Measurements from ENCODE around the gene FLYWCH2.

- TF ChIP-seq POLR2A (IDR thresholded peaks at IDR 0.05) (no peak), CTCF (IDR thresholded peaks at IDR 0.05 in 4 of 5, conservative IDR thresholded peaks at IDR 0.05 in 1 of 5) (no peak)
Measured at GRCh38 chr16:2846511-2847310, 36.3 kb upstream of the FLYWCH2 start.
